H1 (cell line): ENCODE data around the gene IFNL2. TPM values are rescaled to one million over a fixed set of nuclear protein-coding genes. Genes with fewer than 3 reads are reported as not detected.

Experiments used
- CTCF ChIA-PET: fragments of 300-600 bp; sonication (Branson Sonifier 250); formaldehyde crosslinking; loops from one replicate; lab custom pipeline; 2021; ENCODE audit not compliant: partially characterized antibody; lab: Charles Lee
- POLR2A ChIA-PET: fragments of 300-600 bp; sonication (Branson Sonifier 250); formaldehyde crosslinking; loops from one replicate; lab custom pipeline; 2021; ENCODE audit warnings: inconsistent platforms; ENCODE audit not compliant: partially characterized antibody; lab: Charles Lee
- DNase-seq, 2 experiments: peaks; one replicate each; pipeline versions ENCODE4 v3.0.0 to v3.0.0-alpha.2; 2010 to 2022; ENCODE audit warnings: low spot score in 2 of 2, low read depth in 1 of 2, mixed read lengths in 1 of 2
- FAIRE-seq: peaks from 2 replicates; lab custom pipeline; 2011; peaks lifted over from hg19 to GRCh38; lab: Jason Lieb, UNC
- H2AFZ ChIP-seq: 2 replicates; pipeline ENCODE4 v1.8.1; 2012; ENCODE audit warnings: low read length, inconsistent platforms
- H2AK5ac ChIP-seq: 2 replicates; pipeline ENCODE4 v1.6.1; 2013; ENCODE audit warnings: low read depth, low read length
- H2BK120ac ChIP-seq: replicated peaks from 2 replicates; pipeline ENCODE3; 2013; ENCODE audit warnings: low read depth, low read length, inconsistent platforms
- H2BK12ac ChIP-seq: 2 replicates; pipeline ENCODE4 v1.6.1; 2013; ENCODE audit warnings: low read depth, low read length
- H2BK15ac ChIP-seq: 2 replicates; pipeline ENCODE4 v1.6.1; 2013; ENCODE audit warnings: low read length
- H2BK20ac ChIP-seq: 2 replicates; pipeline ENCODE4 v1.6.1; 2013; ENCODE audit warnings: low read length
- H2BK5ac ChIP-seq: 2 replicates; pipeline ENCODE4 v1.6.1; 2013; ENCODE audit warnings: low read depth, low read length
- H3K14ac ChIP-seq: 2 replicates; pipeline ENCODE4 v1.6.1; 2013; ENCODE audit warnings: inconsistent platforms; ENCODE audit not compliant: insufficient read length
- H3K18ac ChIP-seq: 2 replicates; pipeline ENCODE4 v1.6.1; 2013; ENCODE audit warnings: low read length; ENCODE audit errors: extremely low read depth
- H3K23ac ChIP-seq: 2 replicates; pipeline ENCODE4 v1.6.1; 2013; ENCODE audit warnings: inconsistent platforms; ENCODE audit not compliant: insufficient read length
- H3K23me2 ChIP-seq: 2 replicates; pipeline ENCODE4 v1.6.1; 2013; ENCODE audit warnings: low read depth, low read length
- H3K27ac ChIP-seq: 2 replicates; pipeline ENCODE4 v1.6.1; 2011; ENCODE audit warnings: low read depth, low read length, inconsistent platforms
- H3K27me3 ChIP-seq, 4 experiments: replicated peaks in 1 of 4; 1 replicate in 1 of 4; 2 replicates in 3 of 4; pipeline versions ENCODE4 v1.6.1 to v1.8.1; 2011 to 2013; ENCODE audit warnings: low read length in 3 of 4, mild to moderate bottlenecking in 3 of 4, inconsistent platforms in 2 of 4, mixed read lengths in 2 of 4, moderate library complexity in 1 of 4; ENCODE audit not compliant: control insufficient read depth in 3 of 4, insufficient read depth in 3 of 4; ENCODE audit errors: extremely low read depth in 1 of 4
- H3K36me3 ChIP-seq, 4 experiments: 2 replicates each; pipeline versions ENCODE4 v1.6.1 to v1.8.1; 2011 to 2013; ENCODE audit warnings: mild to moderate bottlenecking in 4 of 4, low read length in 3 of 4, moderate library complexity in 2 of 4, control low read depth in 1 of 4, inconsistent platforms in 1 of 4; ENCODE audit not compliant: insufficient read depth in 4 of 4, control insufficient read depth in 2 of 4
- H3K4ac ChIP-seq: replicated peaks from 2 replicates; pipeline ENCODE3; 2013; ENCODE audit warnings: low read length, low read depth, mixed read lengths, inconsistent platforms; ENCODE audit not compliant: insufficient read length
- H3K4me1 ChIP-seq, 4 experiments: replicated peaks in 1 of 4; 1 replicate in 1 of 4; 2 replicates in 3 of 4; pipeline versions ENCODE4 v1.6.1 to v1.8.1; 2011 to 2013; ENCODE audit warnings: low read length in 3 of 4, inconsistent platforms in 2 of 4, mixed read lengths in 1 of 4; ENCODE audit not compliant: insufficient read depth in 4 of 4, control insufficient read depth in 3 of 4
- H3K4me2 ChIP-seq, 2 experiments: 2 replicates each; pipeline versions ENCODE4 v1.6.1 to v1.8.1; 2011 to 2013; ENCODE audit warnings: low read depth in 2 of 2, low read length in 2 of 2, control low read depth in 1 of 2, inconsistent platforms in 1 of 2, mild to moderate bottlenecking in 1 of 2; ENCODE audit not compliant: insufficient read depth in 1 of 2
- H3K4me3 ChIP-seq, 4 experiments: fragments of 200-600, 300-600 bp in 1 of 4; sonication (generic), shearing (Covaris generic), sonication (Bioruptor Twin) in 1 of 4; 2 replicates each; pipeline versions ENCODE4 v1.5.1 to v1.8.1; 2011 to 2016; ENCODE audit warnings: low read length in 4 of 4, low read depth in 3 of 4, control low read depth in 2 of 4, inconsistent platforms in 2 of 4, mild to moderate bottlenecking in 2 of 4, mixed read lengths in 1 of 4, moderate library complexity in 1 of 4; ENCODE audit not compliant: insufficient read depth in 2 of 4; ENCODE audit errors: extremely low read depth in 1 of 4
- H3K56ac ChIP-seq: replicated peaks from 2 replicates; pipeline ENCODE3; 2013; ENCODE audit warnings: low read depth, mild to moderate bottlenecking, mixed read lengths, low read length, inconsistent platforms; ENCODE audit not compliant: insufficient read length
- H3K79me1 ChIP-seq: 2 replicates; pipeline ENCODE4 v1.6.1; 2013; ENCODE audit warnings: low read depth, low read length, control low read depth
- H3K79me2 ChIP-seq, 2 experiments: 2 replicates each; pipeline versions ENCODE4 v1.6.1 to v1.8.1; 2012 to 2013; ENCODE audit warnings: low read length in 2 of 2, mild to moderate bottlenecking in 2 of 2, inconsistent platforms in 1 of 2; ENCODE audit not compliant: insufficient read depth in 2 of 2, control insufficient read depth in 1 of 2
- H3K9ac ChIP-seq, 4 experiments: replicated peaks in 1 of 4; 1 replicate in 1 of 4; 2 replicates in 3 of 4; pipeline versions ENCODE4 v1.6.1 to v1.8.1; 2011 to 2013; ENCODE audit warnings: low read depth in 3 of 4, low read length in 3 of 4, control low read depth in 2 of 4, mild to moderate bottlenecking in 2 of 4, moderate library complexity in 2 of 4, inconsistent platforms in 1 of 4; ENCODE audit errors: extremely low read depth in 1 of 4
- H3K9me3 ChIP-seq, 2 experiments: 2 replicates each; pipeline versions ENCODE4 v1.6.1 to v1.8.1; 2012 to 2013; ENCODE audit warnings: mild to moderate bottlenecking in 2 of 2, moderate library complexity in 2 of 2, control low read depth in 1 of 2, inconsistent platforms in 1 of 2, low read depth in 1 of 2, low read length in 1 of 2, mixed read lengths in 1 of 2; ENCODE audit not compliant: insufficient read depth in 2 of 2
- H4K20me1 ChIP-seq, 2 experiments: replicated peaks in 1 of 2; 2 replicates each; pipeline versions ENCODE3 to v1.8.1; 2011 to 2013; ENCODE audit warnings: inconsistent platforms in 2 of 2, low read length in 2 of 2, mild to moderate bottlenecking in 1 of 2; ENCODE audit not compliant: insufficient read depth in 2 of 2, control insufficient read depth in 1 of 2
- H4K5ac ChIP-seq: 2 replicates; pipeline ENCODE4 v1.6.1; 2013; ENCODE audit warnings: low read length, low read depth, mixed read lengths, inconsistent platforms; ENCODE audit not compliant: insufficient read length
- H4K8ac ChIP-seq: 2 replicates; pipeline ENCODE4 v1.8.0; 2013; ENCODE audit warnings: mild to moderate bottlenecking, moderate library complexity, low read length, inconsistent platforms; ENCODE audit not compliant: insufficient read depth; ENCODE audit errors: extremely low read depth
- H4K91ac ChIP-seq: replicated peaks from 2 replicates; pipeline ENCODE3; 2013; ENCODE audit warnings: low read length, mixed read lengths, inconsistent platforms; ENCODE audit not compliant: insufficient read length
- CREB1 ChIP-seq: IDR thresholded peaks from 2 replicates; pipeline ENCODE4 v1.6.1; 2012; ENCODE audit warnings: inconsistent platforms
- JUND ChIP-seq: IDR thresholded peaks from 2 replicates; pipeline ENCODE4 v1.6.1; 2011; ENCODE audit warnings: mild to moderate bottlenecking, improper control_type of control experiment, low read length
- TCF12 ChIP-seq: IDR thresholded peaks from 2 replicates; pipeline ENCODE4 v1.6.1; 2011; ENCODE audit warnings: low read depth, mild to moderate bottlenecking, low read length
- WGBS, 2 experiments: shearing (Covaris generic) in 1 of 2; methylation state at CpG; one replicate each; pipeline versions ENCODE4 v1.1.6 to v1.1.7; 2013 to 2015; ENCODE audit warnings: low lambda C conversion rate in 2 of 2, mixed read lengths in 2 of 2, inconsistent platforms in 1 of 2, low coverage in 1 of 2, missing lambda C conversion rate in 1 of 2; ENCODE audit not compliant: insufficient replicate concordance in 2 of 2, insufficient coverage in 1 of 2, insufficient read length in 1 of 2; ENCODE audit errors: extremely low coverage in 1 of 2, missing lambda C conversion rate in 1 of 2; 5-methylcytosine and 5-hydroxymethylcytosine counted together
- polyA plus RNA-seq, 7 experiments: library from polyadenylated mRNA; depleted of rRNA in 3 of 7; stranded (reverse) in 5 of 7; unstranded in 2 of 7; fragments of >200 nt in 5 of 7; fragments of 200-250 nt in 2 of 7; gene quantifications; 1 replicate in 5 of 7; 2 replicates in 1 of 7; 4 replicates in 1 of 7; pipeline versions ENCODE4 v1.2.1 to v1.2.3, GENCODE V29; 2011 to 2013; ENCODE audit warnings: missing spikeins in 2 of 7, mixed read lengths in 2 of 7
- total RNA-seq: library from RNA; stranded (reverse); fragmentation: NEBNext Ultra II Directional; extraction: Animal tissue kit (Norgen Biotek cat#: 25700); gene quantifications from 2 replicates; pipeline ENCODE4 v1.2.1, GENCODE V29; 2021

IFNL2 gene
- total and polyA plus RNA-seq, 2 of the 8 experiments (the other 6 are each of a cell fraction or from before 2014, with no cell fraction given), result not detected

- Histone ChIP-seq H2BK120ac (no peak overlapping the region), H3K23ac (no peak overlapping the region), H2AK5ac (no peak overlapping the region), H2BK15ac (no peak overlapping the region), H3K36me3 (no peaks in the 10 kb centered on the region), H3K14ac (no peak overlapping the region), H4K5ac (no peak overlapping the region), H3K79me2 (no peaks in the 10 kb centered on the region), H3K27me3 (no peaks in the 10 kb centered on the region; a peak in 2 of 7 replicates), H3K4ac (no peak overlapping the region), H3K4me3 (no peak overlapping the region), H3K4me1 (no peaks in the 10 kb centered on the region), H3K56ac (no peak overlapping the region), H2BK5ac (no peak overlapping the region), H3K4me2 (no peak overlapping the region), H2BK20ac (no peak overlapping the region), H4K20me1 (no peaks in the 10 kb centered on the region), H3K9ac (no peak overlapping the region), H2AFZ (no peak overlapping the region), H3K18ac (no peak overlapping the region), H3K23me2 (no peaks in the 10 kb centered on the region), H3K9me3 (no peaks in the 10 kb centered on the region), H3K27ac (no peak overlapping the region), H3K79me1 (no peaks in the 10 kb centered on the region), H2BK12ac (no peak overlapping the region), H4K91ac (no peak overlapping the region), H4K8ac (no peak overlapping the region)
- DNase-seq (no peak), FAIRE-seq (no peak)
- ChIA-PET POLR2A (no interaction called here), CTCF (interaction anchor here (1.0 to 1.4 kb wide), 2 partner anchors 19 to 58 kb away, joined by 3 read pairs; no protein-coding TSS in a partner anchor)
- 64% methylated on average over 1 of the region's 1 CpG; no CpG with 5 or more reads in 1 of the 2 experiments for WGBS, 2 experiments
- TF ChIP-seq JUND (no peak), TCF12 (no peak), CREB1 (no peak)
Observed at GRCh38 chr19:39282021-39282420, 13.8 kb downstream of the IFNL2 start.
